ENCODE measurements around the gene LDAH.

The LDAH gene

DNA sequence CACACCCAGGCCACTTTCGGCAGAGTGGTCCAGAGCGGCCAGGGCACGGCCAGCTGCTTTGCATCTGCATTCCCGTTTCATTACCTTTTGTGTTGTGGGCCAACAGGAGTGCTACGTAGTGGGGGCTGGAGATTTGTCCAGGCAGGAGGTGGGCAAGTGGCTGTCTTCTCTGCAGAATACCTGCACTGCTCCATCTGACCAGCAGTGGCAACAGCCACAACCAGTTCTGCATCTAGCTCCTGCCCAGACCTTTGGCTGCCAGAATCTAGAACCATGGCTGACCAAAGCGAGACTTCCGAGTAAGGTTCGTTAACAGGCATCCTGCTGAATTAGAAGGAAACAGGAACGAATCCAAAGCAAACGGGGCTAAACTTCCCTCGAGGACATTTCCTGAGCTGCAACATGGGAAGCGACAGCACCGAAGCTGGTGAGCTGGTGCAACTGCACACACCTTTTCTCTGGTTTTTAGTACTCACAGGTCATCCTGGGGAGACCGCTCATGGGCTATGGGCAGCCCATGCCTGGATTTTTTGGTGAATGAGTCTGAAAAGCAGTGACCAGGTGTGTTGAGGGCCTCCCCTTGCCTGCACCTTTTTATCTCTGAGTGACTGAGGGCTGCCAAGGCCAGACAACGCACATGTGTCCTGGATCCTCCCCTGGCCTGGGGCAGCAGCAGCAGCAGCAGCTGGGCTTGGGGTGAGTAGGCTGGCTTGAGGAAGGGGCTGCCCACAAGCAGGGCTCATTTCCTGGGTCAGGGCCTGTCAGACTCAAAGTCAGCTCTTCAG lies 145.4 kb downstream of the LDAH start:
- DNase-seq: no peak

DNA sequence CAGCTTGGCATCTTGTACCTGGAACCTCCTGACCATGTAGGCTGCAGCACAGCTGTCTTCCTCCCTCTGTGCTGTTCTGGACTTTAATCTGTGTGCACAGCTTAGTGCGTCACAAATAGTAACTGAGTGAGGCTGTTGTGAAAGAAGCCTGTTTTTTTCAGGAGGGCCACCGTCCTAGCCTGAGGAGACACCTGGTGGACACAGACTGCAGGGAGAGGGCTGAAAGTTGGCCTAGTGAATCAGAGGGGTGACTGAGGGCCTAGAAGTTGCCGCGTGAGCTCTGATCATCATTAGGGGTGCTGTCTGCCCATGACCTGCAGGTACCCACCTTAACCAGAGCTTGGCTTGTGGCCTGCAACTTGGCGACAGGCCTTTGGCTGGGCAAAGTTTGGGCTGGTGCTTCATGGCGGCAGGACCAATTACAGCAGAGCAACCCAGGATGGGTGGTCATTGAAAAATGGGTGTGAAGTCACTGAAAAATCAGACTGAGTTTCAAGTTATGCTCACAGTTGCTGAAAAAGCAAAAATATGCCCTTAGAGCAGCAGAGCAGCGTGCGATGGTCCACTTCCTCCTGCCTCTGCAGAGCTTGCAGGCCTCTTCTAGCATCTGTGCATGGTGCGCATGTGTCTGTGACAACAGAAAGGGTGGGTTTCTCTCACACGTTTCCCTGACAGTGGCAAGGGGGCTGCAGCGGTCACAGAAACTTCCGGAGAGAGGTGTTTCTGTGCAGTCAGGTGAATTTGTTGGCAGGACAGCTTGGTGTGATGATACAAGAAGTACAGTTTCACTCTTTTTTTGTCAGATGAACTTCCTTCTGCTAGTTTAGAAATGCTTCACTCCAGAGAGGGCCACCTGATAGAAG lies 146.3 kb downstream of the LDAH start:
- no peak for DNase-seq

DNA sequence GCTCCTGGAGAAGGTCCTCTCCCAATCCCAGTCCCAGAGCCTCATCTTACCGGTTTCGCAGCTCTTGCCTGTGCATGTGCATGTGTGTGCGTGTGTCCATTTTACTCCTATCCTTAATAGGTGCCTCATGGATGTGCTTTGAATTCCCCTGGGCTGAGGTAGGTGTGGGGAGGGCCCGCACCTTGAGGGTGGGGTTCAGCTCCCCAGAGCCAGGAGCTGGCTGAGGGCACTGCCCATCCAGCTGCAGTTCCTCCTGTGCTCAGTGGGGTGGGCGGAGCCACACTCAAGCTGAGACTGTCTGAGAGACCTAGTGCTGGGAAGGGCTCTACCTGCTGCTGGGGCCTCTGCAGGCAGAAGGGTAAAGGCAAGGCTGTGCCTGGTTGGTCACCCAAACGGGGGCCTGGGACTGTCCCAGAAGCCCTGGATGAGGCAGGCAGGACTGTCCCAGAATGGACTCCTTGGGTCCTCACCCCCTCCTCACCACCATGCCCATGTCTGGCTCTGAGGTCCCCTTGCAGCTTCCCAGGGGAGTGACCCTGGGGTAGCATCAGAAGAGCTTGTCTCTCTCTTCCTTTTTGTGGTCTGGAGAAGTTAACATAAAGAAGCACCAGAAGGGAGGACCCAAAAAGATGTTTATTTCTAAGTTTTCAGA lies 147.1 kb downstream of the LDAH start:
- no peak for DNase-seq

DNA sequence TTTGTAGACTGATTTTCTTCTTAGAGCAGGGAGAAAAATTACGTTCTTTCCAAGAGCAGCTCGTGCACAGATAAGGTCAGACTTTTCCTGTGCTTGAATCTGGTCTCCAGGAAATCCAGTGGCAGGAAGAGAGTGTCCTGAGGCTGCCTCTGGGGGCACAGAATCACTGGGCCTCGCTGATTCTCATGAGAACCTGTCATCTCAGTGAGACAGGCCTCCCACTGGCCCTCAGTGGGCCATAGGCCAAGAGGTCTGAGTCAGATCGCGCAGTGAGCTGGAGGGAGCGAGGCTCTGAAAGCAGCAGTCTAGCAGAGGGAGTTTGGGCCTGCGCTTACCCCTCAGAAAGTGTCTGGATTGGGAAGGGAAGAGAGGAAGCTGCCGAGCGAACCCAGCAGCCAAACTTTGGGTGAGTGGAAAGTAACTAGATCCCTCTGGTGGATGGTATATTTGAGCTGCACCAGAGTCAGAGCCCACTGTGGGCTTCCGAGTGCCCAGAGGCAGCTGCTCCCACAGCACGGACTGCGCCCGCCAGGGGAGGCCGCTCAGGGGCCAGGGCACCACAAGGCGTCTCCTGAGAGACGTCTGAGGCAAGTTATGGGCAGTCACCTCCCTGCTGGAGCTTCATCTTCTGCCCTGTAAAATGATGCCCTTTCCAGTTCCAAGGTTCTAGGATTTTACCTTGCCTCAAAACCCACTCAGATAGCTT lies 147.8 kb downstream of the LDAH start:
- DNase-seq: no peak

DNA sequence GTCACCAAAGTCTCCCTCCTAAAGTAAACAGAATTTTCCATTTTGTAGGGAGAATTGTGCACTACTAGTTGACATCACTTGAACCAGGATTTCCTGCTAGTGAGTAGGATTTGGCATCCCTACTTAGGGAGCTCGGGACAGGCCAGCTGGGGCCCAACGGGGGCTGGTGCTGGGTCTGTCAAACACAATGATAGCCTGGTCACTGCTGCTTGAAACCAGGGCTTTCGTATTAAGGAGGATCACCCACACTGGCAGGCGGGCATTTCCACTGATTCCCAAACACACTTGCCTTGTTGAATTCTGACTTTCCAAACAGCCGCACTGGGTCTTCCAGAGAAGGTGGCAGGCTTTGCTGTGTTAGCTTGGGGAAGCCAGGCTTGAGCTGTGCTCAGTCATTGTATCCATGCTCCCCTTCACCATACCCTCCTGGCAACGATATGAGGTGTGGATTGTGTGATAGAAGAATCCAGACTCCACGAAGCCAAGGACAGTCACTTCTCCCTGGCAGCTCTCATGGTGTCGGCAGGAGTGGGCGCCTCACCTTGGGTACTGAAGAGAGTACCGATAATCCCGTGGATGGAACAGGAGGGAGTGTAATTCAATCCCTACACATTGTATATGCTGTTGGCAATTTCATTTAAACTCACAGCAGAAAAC lies 148.5 kb downstream of the LDAH start:
- no peak for DNase-seq

DNA sequence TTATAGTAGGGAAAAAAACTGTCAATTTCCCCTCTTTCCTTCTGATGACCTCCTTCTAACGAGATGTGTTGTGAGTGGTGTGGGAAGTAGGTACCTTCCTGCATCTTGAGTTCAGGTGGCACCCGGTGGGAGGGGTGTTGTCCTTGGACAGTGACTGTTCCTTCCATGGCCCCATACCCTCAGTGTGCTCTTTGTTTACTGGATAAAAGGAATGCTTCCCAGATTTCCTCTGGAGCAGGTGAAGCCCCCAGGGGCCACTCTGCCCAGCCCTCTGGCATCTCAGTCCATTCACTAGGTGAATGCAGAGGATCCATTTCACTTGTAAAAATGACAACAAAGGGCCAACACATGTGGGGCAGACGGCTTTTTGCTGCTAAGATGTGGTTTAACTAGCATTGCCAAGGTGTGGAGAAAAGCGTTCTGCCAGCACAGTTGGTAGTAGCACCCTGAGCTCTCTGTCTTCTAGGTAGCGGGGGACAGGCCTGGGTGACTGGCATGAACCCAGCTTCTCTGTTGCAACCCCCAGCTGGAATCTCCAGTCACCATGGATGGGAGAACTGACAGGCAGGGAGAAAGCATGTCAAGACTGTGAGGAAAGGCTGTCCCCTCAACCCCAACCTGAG lies 149.1 kb downstream of the LDAH start:
- DNase-seq: no peak

DNA sequence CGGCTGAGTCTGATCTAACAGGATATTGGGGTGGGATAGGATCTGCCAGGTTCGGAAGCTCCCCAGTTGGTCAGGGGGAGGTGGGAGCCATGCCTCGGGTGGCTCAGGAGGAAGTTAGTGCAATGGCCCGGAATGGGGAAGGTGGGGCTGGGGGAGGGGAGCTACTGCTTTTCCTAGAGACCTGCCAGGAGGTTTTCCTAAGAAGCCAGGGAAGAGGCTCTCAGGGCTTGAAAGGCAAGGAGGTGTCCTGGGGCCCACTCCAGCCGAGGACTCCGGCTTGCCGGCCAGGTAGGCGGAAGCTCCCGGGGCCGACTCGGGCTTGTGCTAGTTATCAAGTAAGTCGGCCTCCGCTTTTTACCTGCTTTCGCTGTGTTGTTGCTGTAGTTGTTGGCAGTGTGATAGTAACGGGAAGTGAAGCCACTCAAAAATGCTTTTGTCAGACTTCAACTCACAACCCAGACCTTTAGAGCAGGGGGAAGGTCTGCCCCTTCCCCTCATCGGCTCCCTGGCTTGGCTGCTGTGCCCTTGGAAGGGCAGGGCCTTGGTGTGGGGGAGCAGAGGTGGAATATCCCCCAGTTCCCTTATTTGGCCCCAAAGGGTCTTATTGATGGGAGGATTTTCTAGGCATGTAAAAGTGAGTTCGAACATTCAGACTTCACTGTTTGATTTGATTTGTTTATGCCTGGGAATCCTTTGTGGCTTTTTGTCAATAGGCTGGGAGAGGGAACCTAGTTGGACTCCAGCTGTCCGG lies 150.5 kb downstream of the LDAH start:
- no peak for DNase-seq

DNA sequence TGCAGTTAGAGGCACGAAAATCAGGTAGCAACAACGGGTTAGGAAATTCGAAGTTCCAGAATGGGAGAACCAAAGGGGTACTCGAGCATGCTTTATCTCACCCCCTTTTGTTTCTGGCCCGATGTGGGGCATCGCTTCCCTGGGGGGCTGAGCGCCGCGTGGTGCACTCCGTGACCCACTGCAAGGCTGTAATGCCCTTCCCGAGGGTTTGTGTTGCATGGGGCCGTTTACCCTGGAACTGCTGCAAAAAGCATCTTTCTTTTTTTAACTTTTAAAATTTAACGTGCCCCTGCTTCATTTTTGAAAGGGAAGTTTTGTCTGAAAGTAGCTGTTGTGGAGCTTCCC lies 151.2 kb downstream of the LDAH start:
- no peak for DNase-seq

DNA sequence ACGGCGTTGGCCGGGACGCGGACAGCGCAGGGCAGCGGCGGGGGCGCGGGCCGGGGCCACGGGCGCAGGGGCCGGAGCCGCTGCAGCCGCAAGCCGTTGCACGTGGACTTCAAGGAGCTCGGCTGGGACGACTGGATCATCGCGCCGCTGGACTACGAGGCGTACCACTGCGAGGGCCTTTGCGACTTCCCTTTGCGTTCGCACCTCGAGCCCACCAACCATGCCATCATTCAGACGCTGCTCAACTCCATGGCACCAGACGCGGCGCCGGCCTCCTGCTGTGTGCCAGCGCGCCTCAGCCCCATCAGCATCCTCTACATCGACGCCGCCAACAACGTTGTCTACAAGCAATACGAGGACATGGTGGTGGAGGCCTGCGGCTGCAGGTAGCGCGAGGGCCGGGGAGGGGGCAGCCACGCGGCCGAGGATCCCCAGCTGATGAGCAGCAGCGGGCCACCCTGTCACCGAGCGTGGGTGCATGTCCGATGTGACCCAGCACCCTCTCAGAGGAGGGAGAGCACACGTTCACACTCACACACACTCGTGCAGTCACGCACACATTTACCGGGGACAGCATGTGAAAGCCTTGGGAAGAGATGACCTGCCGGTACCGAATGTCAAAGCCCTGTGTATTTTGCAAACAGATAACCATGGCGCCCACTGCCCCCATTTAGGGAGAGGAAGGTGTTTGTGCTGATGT lies 151.7 kb downstream of the LDAH start:
- no peak for DNase-seq

DNA sequence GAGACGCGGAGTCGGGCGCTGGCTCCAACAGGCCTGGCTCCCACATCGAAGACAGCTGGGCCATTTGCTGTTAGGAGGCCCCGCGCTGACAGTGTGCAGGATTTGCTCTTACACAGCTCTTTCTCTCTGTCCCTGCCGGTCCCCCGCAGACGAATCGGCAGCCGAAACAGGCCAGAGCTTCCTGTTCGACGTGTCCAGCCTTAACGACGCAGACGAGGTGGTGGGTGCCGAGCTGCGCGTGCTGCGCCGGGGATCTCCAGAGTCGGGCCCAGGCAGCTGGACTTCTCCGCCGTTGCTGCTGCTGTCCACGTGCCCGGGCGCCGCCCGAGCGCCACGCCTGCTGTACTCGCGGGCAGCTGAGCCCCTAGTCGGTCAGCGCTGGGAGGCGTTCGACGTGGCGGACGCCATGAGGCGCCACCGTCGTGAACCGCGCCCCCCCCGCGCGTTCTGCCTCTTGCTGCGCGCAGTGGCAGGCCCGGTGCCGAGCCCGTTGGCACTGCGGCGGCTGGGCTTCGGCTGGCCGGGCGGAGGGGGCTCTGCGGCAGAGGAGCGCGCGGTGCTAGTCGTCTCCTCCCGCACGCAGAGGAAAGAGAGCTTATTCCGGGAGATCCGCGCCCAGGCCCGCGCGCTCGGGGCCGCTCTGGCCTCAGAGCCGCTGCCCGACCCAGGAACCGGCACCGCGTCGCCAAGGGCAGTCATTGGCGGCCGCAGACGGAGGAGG lies 152.4 kb downstream of the LDAH start:
- DNase-seq: no peak

DNA sequence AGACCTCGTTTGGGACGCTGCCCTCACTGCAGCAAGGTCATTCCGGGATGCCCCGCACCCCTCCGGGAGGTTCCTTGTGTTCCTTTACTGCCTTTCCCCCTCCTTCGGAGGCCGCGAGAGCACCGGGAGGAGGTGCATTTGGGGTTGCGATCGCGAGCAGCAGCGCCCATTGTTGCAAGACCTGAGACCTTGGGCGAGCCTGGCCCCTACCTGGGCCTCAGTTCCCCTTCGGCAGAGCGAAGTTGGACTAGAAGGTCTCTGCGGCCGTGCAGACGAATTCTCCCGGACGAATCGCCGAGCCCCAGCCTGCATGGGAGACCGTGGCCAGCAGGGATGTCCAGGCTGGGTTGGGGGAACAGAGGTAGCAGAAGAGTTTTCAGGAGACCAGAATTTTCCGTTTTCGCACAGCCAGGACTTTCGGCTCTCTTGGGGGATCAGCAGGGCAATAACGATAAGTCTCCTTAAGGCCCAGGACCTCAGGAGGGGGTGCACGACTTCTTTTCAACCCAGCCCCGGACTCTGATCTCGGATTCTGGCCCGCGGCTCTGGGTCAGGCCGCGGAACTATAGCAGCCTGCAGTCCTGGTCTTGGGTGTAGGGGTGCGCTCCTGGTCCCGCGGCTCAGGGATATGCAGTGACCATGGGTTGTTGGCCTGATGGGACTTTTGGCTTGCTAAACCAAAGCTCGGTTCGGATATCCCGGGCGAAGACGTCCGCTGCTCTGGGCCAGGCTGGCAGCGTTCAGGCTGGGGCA lies 153.2 kb downstream of the LDAH start:
- DNase-seq: no peak

DNA sequence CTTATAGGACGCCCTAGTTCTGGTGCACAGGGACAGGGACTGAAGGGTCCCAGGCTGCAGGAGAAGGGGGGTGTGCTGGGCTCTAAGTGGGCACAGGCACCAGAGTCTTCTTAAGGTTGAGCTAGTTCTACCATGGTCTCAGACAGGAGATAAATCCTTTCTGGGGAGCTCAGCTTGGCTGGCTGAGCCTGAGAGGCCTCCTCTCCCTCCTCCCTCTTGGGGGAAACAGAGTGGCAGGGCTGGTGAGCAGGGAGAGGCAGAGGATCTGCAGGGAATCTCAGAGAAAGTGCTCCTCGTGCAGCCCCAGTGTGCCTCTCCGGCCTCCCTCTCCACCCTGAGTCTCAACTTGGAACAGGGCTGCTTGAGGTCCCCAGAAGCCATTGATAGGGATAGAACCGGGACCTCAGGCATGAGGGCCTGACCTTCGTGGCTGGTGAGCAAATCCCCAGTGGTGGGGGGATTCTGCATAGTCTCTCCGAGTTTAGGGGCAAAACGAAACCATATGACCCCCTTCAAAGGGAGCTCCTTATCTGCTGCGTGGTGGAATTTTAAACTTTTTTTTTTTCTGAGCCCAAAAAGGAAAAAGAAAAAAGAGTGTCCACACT lies 153.9 kb downstream of the LDAH start:
- DNase-seq: no peak

DNA sequence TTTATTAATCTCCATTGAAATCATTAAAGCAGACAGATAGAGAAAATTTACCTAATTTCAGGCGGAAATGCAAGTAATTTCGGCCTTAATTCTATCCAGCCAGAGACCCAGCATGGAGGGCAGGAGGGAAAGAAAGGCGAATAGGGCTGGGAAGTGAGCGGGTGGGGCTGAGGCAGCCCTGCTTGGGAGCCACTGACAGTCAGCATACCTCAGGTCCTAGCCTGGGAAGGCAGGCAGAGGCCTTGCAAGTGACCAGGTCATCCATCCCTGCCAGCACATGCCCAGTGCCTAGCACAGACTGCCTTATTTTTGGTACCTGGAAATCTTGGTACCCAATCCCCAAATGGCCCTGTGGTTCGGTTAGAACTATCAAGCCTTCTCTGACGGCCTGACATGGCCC lies 154.4 kb downstream of the LDAH start:
- no peak for DNase-seq

DNA sequence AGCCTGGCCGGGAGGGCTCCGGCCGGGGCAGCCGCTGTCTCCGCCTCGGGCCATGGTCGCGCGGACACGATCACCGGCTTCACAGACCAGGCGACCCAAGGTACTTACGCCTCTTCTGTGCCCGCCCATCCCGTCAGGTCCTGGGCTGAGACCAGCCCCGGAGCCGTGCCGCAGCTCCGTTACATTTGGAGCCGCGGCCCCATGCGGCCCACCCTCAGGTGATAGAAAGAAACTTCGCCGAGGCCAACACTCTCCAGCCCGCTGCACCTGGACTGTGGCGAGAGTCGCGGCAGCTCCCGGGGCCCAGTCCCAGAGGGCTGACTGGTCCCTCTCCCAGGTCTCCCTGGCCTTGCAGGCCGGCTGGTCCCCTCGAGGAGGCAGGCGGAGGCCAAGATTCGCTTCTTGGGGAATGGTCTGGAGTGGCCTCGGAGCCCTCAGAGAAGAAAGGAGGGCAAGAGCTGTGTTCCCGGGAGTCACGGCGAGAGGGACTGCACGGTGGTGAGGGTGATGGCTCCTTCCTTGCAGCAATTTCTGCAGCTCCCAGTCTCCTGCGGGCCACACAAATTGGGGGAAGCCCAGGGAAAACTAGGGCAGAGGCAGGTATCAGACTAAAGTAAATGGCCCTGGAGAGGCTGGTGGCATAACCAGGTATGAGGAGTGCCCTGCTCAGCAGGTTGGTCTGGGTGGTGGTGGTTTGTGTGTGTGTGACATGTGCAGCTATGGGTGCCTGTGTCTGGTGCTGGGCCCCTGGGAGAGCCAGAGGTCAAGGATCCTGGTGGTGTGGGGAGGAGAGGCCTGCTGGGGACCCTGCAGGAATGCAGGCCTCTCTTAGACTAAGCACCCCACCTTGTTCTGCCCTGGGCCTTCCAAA lies 155.1 kb downstream of the LDAH start:
- DNase-seq: peak; percentile 60

DNA sequence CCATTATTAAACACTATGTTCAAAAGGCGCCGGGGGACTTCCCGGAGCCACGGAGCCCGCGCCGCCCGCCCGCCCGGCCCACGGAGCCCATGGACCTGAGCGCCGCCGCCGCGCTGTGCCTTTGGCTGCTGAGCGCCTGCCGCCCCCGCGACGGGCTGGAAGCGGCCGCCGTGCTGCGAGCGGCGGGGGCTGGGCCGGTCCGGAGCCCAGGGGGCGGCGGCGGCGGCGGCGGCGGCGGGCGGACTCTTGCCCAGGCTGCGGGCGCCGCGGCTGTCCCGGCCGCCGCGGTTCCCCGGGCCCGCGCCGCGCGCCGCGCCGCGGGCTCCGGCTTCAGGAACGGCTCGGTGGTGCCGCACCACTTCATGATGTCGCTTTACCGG lies 155.8 kb downstream of the LDAH start:
- DNase-seq: no peak

DNA sequence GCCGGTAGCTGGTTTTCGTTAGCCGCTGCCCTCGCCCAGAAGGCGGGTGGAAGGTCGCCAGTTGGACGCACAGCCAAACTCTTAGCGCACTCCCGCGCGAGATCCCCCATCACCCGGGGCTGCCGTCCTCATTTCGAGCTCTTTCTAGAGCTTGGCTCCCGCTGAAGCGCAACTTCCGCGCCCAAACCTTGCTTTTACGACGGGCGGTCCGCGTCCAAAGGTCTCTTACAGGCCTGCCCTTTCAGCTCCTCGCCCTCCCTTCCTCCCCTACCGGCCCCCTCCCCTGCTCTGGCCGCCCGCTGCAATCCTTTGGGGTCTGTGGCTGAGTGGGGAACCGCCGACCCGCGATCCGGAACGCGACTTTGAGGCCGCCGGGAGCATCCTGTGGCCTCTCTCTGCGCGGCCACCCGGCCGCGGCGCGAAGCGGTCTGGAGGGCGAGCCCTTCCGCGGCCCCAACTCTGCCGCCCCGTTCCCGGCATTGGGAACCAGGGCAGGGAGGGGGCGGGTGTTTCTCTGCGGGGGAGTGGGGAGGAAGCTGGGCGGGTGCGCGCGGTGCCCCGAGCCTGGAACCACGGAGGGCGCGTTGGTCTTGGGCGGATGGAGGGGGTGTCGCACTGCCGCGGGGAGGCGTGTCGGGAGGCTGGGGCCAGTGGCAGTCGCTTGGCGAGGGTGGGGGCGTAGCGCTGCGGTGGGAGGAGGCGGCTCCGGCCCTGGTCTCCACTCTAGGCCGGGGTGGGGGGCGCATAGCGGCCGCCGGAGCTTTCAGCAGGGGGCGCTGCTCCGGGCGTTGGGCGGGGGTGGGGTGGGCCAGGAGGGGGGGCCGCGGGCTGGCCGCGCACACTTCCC lies 156.4 kb downstream of the LDAH start, which contains the start of gene GDF7:
Gene GDF7, plus strand, starts transcription at position 841 of the 847 bp plus-strand sequence. CDS start 96 bp downstream, outside the sequence.
- peak; percentile 68 for DNase-seq

DNA sequence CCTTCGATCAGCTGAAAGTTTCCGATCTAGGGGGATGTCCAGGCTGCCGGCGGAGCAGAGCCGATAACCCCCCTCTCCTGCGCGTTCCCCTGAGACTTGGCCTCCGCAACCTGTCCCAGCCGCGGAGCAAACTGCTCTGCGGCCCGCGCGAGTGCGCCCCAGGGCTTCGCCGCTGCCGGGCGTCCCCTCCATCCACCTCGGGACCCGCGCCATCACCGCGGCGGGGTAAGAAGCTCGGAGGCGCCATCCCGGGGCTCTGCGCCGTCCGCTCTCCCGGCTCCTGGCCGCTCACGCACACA lies 156.9 kb downstream of the LDAH start:
- no peak for DNase-seq

Measured in activated effector memory CD4-positive, alpha-beta T cell treated with anti-CD3 and anti-CD28 coated beads, Interleukin-2, amount 50 U/mL, for 16 hours (primary cell).